Thyroid gland (tissue), 4 donors: ENCODE results near the gene CDH4. TPM values are rescaled to one million over a fixed set of nuclear protein-coding genes. Genes with fewer than 3 reads are reported as not detected.

Source experiments
- DNase-seq, 2 donors: peaks; one replicate each; pipeline ENCODE4 v3.0.0-alpha.2; 2019
- H3K27ac ChIP-seq, 3 donors: fragments of 200-600 bp; sonication (generic); 1 replicate in 2 of 3; 2 replicates in 1 of 3; pipeline ENCODE4 v1.5.1; 2016 to 2019; ENCODE audit warnings: mild to moderate bottlenecking in 1 of 3, moderate library complexity in 1 of 3
- H3K27me3 ChIP-seq: fragments of 200-600 bp; sonication (generic); one replicate; pipeline ENCODE4 v1.5.1; 2019
- H3K36me3 ChIP-seq, 2 donors: fragments of 200-600 bp; sonication (generic); one replicate each; pipeline ENCODE4 v1.5.1; 2016 to 2019
- H3K4me1 ChIP-seq, 2 donors: fragments of 200-600 bp; sonication (generic); one replicate each; pipeline ENCODE4 v1.5.1; 2017 to 2019
- H3K4me3 ChIP-seq, 3 donors: fragments of 200-600 bp; sonication (generic); replicated peaks in 1 of 3; 1 replicate in 2 of 3; 2 replicates in 1 of 3; pipeline ENCODE4 v1.5.1; 2016; ENCODE audit warnings: mild to moderate bottlenecking in 1 of 3
- H3K9me3 ChIP-seq: fragments of 200-600 bp; sonication (generic); one replicate; pipeline ENCODE4 v1.5.1; 2017
- POLR2A ChIP-seq, 2 donors: fragments of 450-650 bp; IDR thresholded peaks; one replicate each; pipeline ENCODE4 v1.6.1; 2017; ENCODE audit warnings: antibody characterized with exemption in 2 of 2, mild to moderate bottlenecking in 2 of 2, moderate library complexity in 1 of 2
- WGBS, 2 donors: methylation state at CpG; one replicate each; pipeline ENCODE4 v1.1.5; 2017; 5-methylcytosine and 5-hydroxymethylcytosine counted together
- intact Hi-C: fragments of 100-400 bp; cut with DNase I; formaldehyde crosslinking; loops from one replicate; pipeline ENCODE4 v1.15.1; 2023
- total RNA-seq, 4 donors: library from RNA; depleted of rRNA; stranded (reverse); fragments of >200 nt; gene quantifications; one replicate each; pipeline ENCODE4 v1.2.3, GENCODE V29; 2016
- TF ChIP-seq, protein P1 (sequence below), 6 experiments: fragments of 200-600 bp in 3 of 6; fragments of 450-650 bp in 3 of 6; sonication (generic) in 3 of 6; IDR thresholded peaks; one replicate each; pipeline ENCODE4 v1.5.1; 2016 to 2019; ENCODE audit warnings: antibody characterized with exemption in 6 of 6, mild to moderate bottlenecking in 2 of 6, inconsistent platforms in 1 of 6, moderate library complexity in 1 of 6

Gene CDH4
- total RNA-seq, 4 donors from 2014 or later, result 0.22 to 0.29 (median 0.29) TPM; not detected in 1

DNA sequence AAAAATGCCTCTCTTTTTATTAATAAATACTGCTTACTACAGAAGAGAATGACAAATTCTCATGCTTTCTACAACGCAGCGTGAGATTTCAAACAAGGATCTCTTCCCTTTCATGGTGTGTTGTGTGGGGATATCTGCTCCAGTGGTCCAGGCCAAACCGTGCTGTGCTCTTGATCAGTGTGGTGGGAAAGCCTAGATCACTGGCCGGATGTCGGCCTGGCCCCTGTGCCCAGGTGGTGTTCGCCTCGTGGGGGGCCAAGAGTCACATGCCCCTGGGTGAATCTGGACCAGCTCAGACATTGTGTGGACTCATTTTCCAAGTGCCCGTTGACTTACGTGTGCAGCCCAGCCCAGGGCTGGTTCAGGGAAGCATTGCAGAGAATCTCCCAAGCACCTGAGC lies 4.3 kb downstream of the CDH4 start:
- Histone ChIP-seq H3K9me3 (no peaks in the 10 kb centered on the region), H3K4me1 (peaks cover 0 to 13% of the 10 kb centered on the region in 2 donors), H3K27me3 (peaks cover 5% of the 10 kb centered on the region), H3K27ac (no peak overlapping the region), H3K36me3 (no peaks in the 10 kb centered on the region), H3K4me3 (no peak overlapping the region)
- intact Hi-C loops, result no loop called here
- DNase-seq, result no peak
- TF ChIP-seq POLR2A (IDR thresholded peaks at IDR 0.05), result no peak
- TF ChIP-seq, protein P1, sequence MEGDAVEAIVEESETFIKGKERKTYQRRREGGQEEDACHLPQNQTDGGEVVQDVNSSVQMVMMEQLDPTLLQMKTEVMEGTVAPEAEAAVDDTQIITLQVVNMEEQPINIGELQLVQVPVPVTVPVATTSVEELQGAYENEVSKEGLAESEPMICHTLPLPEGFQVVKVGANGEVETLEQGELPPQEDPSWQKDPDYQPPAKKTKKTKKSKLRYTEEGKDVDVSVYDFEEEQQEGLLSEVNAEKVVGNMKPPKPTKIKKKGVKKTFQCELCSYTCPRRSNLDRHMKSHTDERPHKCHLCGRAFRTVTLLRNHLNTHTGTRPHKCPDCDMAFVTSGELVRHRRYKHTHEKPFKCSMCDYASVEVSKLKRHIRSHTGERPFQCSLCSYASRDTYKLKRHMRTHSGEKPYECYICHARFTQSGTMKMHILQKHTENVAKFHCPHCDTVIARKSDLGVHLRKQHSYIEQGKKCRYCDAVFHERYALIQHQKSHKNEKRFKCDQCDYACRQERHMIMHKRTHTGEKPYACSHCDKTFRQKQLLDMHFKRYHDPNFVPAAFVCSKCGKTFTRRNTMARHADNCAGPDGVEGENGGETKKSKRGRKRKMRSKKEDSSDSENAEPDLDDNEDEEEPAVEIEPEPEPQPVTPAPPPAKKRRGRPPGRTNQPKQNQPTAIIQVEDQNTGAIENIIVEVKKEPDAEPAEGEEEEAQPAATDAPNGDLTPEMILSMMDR (IDR thresholded peaks at IDR 0.05), result no peak
- WGBS, 2 donors, result 87 to 88% methylated on average over 9 of the region's 9 CpGs

DNA sequence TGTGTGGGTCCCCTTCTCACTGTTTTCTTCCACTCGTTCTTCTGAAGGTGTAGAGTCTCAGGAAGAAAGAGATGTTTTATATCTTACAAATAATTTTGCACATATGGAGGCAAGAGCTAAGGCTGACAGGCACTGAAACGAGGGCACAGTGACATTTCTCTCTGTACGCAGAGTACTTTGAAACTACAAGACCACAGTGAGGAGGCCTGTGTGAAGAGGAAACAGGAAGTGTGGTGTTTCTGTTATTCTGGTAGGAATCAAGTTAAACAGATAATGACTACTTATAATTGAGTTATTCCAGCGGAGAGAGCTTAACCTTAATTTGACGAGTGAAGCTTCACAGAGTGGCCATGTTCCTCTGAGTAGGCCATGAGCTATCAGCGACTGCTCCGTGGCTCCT lies 4.8 kb downstream of the CDH4 start:
- no peak for DNase-seq
- no peak overlapping the region for H3K27ac ChIP-seq
- H3K4me3 ChIP-seq, result no peak overlapping the region
- H3K36me3 ChIP-seq, result no peaks in the 10 kb centered on the region
- peaks cover 0 to 13% of the 10 kb centered on the region in 2 donors for H3K4me1 ChIP-seq
- TF ChIP-seq, protein P1 (IDR thresholded peaks at IDR 0.05), result no peak
- no peak for TF ChIP-seq POLR2A (IDR thresholded peaks at IDR 0.05)
- H3K27me3 ChIP-seq, result peaks cover under 1% of the 10 kb centered on the region
- 71 to 72% methylated on average over 7 of the region's 7 CpGs for WGBS, 2 donors
- intact Hi-C loops, result no loop called here
- H3K9me3 ChIP-seq, result no peaks in the 10 kb centered on the region

DNA sequence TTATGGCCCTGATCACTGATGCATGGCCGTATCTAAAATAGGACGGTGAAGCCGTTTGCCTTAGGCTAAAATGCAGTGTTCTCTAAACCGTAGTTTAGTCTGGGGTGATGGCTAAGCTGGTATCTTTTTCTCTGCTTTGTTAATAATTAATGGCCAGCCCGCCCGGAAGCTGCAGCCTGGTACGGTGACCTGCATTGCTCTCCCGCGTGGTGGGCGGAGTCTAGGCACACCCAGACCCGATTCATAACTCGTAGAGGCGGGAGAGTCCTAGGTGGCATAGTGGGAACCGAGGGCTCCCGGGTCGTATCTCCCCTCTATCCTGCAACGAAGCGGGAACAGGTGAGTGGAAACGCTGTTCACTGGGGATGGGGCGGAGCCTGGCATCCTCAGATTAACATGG lies 5.5 kb downstream of the CDH4 start:
- no peak for DNase-seq
- no peak overlapping the region for H3K27ac ChIP-seq
- no peak for TF ChIP-seq POLR2A (IDR thresholded peaks at IDR 0.05)
- TF ChIP-seq, protein P1 (IDR thresholded peaks at IDR 0.05), result no peak
- no peaks in the 10 kb centered on the region for H3K27me3 ChIP-seq
- no peak overlapping the region for H3K4me3 ChIP-seq
- H3K9me3 ChIP-seq, result no peaks in the 10 kb centered on the region
- peaks cover 0 to 12% of the 10 kb centered on the region in 2 donors for H3K4me1 ChIP-seq
- WGBS, 2 donors, result 85 to 86% methylated on average over 13 to 20 of the region's 20 CpGs
- intact Hi-C loops, result no loop called here
- no peaks in the 10 kb centered on the region for H3K36me3 ChIP-seq

DNA sequence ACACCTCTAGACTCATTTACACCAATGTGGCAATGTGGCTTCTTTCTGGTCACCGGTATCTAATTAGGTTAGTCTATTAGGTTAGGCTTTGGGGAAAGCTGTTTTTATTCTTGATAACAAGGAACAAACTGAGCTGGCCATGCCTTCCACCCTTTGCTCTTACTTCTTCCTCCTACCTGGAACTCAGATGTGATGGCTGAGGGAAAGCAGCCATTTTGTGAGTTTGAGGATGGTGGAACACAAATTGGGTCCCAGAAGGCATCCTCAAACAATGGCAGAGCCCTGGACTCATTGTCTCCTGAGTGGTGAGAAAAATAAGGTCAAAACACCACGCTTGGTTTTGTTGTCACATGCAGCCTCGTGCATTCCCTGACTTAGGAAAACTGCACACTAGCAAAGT lies 7.7 kb downstream of the CDH4 start:
- no peak for DNase-seq
- Histone ChIP-seq H3K27ac (no peak overlapping the region), H3K27me3 (no peaks in the 10 kb centered on the region), H3K9me3 (no peaks in the 10 kb centered on the region), H3K4me3 (no peak overlapping the region), H3K4me1 (no peaks in the 10 kb centered on the region), H3K36me3 (no peaks in the 10 kb centered on the region)
- WGBS, 2 donors, result 80 to 85% methylated on average over 3 of the region's 3 CpGs
- intact Hi-C loops, result no loop called here
- no peak for TF ChIP-seq POLR2A (IDR thresholded peaks at IDR 0.05)
- TF ChIP-seq, protein P1 (IDR thresholded peaks at IDR 0.05), result no peak

DNA sequence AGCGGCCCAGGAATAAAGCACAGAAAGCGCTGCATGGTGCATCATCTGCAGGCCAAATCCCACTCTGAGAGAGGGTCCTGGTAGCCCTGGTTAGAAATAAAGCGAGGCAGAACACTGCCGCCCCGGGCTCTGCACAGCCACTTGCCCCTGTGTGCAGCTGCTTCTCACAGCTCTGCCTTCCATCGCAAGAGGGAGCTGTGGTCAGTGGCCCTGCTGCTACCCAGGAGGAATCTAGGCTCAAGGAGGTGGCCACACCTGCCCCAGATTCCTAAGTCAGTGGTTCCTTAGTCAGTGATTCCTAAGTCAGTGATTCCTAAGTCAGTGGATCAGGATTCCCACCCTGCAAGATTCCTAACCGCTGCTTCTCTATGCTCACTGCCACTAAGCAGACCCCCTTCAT lies 8.8 kb downstream of the CDH4 start:
- Histone ChIP-seq H3K9me3 (no peaks in the 10 kb centered on the region), H3K36me3 (no peaks in the 10 kb centered on the region), H3K4me3 (no peak overlapping the region), H3K27me3 (no peaks in the 10 kb centered on the region), H3K4me1 (no peaks in the 10 kb centered on the region), H3K27ac (no peak overlapping the region)
- no peak for DNase-seq
- no peak for TF ChIP-seq POLR2A (IDR thresholded peaks at IDR 0.05)
- TF ChIP-seq, protein P1 (IDR thresholded peaks at IDR 0.05), result no peak
- 62 to 67% methylated on average over 7 of the region's 7 CpGs for WGBS, 2 donors
- intact Hi-C loops, result no loop called here
